Forelimb muscle (tissue), 1 donor: ENCODE results near the gene ERCC6. TPM values are rescaled to one million over a fixed set of nuclear protein-coding genes. Genes with fewer than 3 reads are reported as not detected.

Source experiments
- polyA plus RNA-seq: library from polyadenylated mRNA; unstranded; fragments of 120-200 nt; gene quantifications from one replicate; pipeline ENCODE4 v1.2.1, GENCODE V29; 2013; ENCODE audit not compliant: insufficient read length

ERCC6 gene
- polyA plus RNA-seq, 1 donor, result 10.6 TPM

Other genes starting within 250 kb of the ERCC6 start
- 36.6 TPM for gene C10orf71, start 240.0 kb downstream of the ERCC6 start, polyA plus RNA-seq
- not detected for gene DRGX, start 143.0 kb downstream of the ERCC6 start, polyA plus RNA-seq
- gene SLC18A3, start 71.2 kb upstream of the ERCC6 start, polyA plus RNA-seq, result not detected
- not detected for gene CHAT, start 74.9 kb upstream of the ERCC6 start, polyA plus RNA-seq
- not detected for gene C10orf53, start 140.5 kb upstream of the ERCC6 start, polyA plus RNA-seq
- gene OGDHL, start 223.2 kb upstream of the ERCC6 start, polyA plus RNA-seq, result 0.66 TPM